CD14-positive monocyte (primary cell): ENCODE data around the gene AGGF1. TPM values are rescaled to one million over a fixed set of nuclear protein-coding genes. Genes with fewer than 3 reads are reported as not detected.

Experiments
- DNase-seq, 3 donors: peaks; one replicate each; pipeline ENCODE4 v3.0.0-alpha.2; 2011 to 2022
- H2AFZ ChIP-seq: 2 replicates; pipeline ENCODE4 v1.6.0; 2012; ENCODE audit warnings: mild to moderate bottlenecking, low read depth, low read length, inconsistent platforms; ENCODE audit not compliant: insufficient read depth, poor library complexity, severe bottlenecking
- H3K27ac ChIP-seq, 2 donors: 1 replicate in 1 of 2; 2 replicates in 1 of 2; pipeline ENCODE4 v1.5.1; 2012 to 2013; ENCODE audit warnings: low read length in 2 of 2, control low read depth in 1 of 2, inconsistent platforms in 1 of 2, low read depth in 1 of 2, mild to moderate bottlenecking in 1 of 2
- H3K27me3 ChIP-seq, 2 donors: one replicate each; pipeline versions ENCODE4 v1.6.0 to v1.6.1; 2011 to 2013; ENCODE audit warnings: low read length in 2 of 2; ENCODE audit not compliant: control insufficient read depth in 2 of 2, insufficient read depth in 2 of 2
- H3K36me3 ChIP-seq, 2 donors: replicated peaks in 1 of 2; 1 replicate in 1 of 2; 2 replicates in 1 of 2; pipeline versions ENCODE4 v1.5.1 to v1.6.1; 2012 to 2013; ENCODE audit warnings: low read length in 2 of 2, control low read depth in 1 of 2, inconsistent platforms in 1 of 2, mild to moderate bottlenecking in 1 of 2; ENCODE audit not compliant: insufficient read depth in 2 of 2, control insufficient read depth in 1 of 2
- H3K4me1 ChIP-seq, 2 donors: 1 replicate in 1 of 2; 2 replicates in 1 of 2; pipeline versions ENCODE4 v1.5.1 to v1.6.1; 2012 to 2013; ENCODE audit warnings: low read length in 2 of 2, control low read depth in 1 of 2, inconsistent platforms in 1 of 2, mild to moderate bottlenecking in 1 of 2, moderate library complexity in 1 of 2; ENCODE audit not compliant: insufficient read depth in 2 of 2, control insufficient read depth in 1 of 2
- H3K4me2 ChIP-seq: replicated peaks from 2 replicates; pipeline ENCODE3; 2012; ENCODE audit warnings: low read length, moderate library complexity, mild to moderate bottlenecking; ENCODE audit not compliant: poor library complexity, severe bottlenecking; ENCODE audit errors: extremely low read depth
- H3K4me3 ChIP-seq, 3 experiments: fragments of 200-600 bp in 1 of 3; sonication (generic) in 1 of 3; replicated peaks in 1 of 3; 1 replicate in 2 of 3; 2 replicates in 1 of 3; pipeline ENCODE4 v1.5.1; 2011 to 2013; ENCODE audit warnings: low read length in 3 of 3, mild to moderate bottlenecking in 3 of 3, control low read depth in 2 of 3, low read depth in 2 of 3, inconsistent platforms in 1 of 3, moderate library complexity in 1 of 3
- H3K79me2 ChIP-seq: 2 replicates; pipeline ENCODE4 v1.6.0; 2012; ENCODE audit warnings: mild to moderate bottlenecking, control low read depth, inconsistent platforms, low read length, moderate library complexity; ENCODE audit not compliant: insufficient read depth
- H3K9ac ChIP-seq: 2 replicates; pipeline ENCODE4 v1.6.0; 2017; ENCODE audit warnings: low read length, mild to moderate bottlenecking; ENCODE audit not compliant: insufficient read depth, poor library complexity, severe bottlenecking
- H3K9me3 ChIP-seq, 2 donors: replicated peaks in 1 of 2; 1 replicate in 1 of 2; 2 replicates in 1 of 2; pipeline versions ENCODE4 v1.5.1 to v1.6.1; 2012 to 2013; ENCODE audit warnings: low read length in 2 of 2, control low read depth in 1 of 2; ENCODE audit not compliant: control insufficient read depth in 1 of 2, insufficient read depth in 1 of 2
- H4K20me1 ChIP-seq: 2 replicates; pipeline ENCODE4 v1.6.0; 2012; ENCODE audit warnings: mild to moderate bottlenecking, low read length, control low read depth, moderate library complexity; ENCODE audit not compliant: insufficient read depth
- H3K27ac Mint-ChIP-seq, 7 donors: one replicate each; pipeline ENCODE4 v1.8.0; 2020; ENCODE audit warnings: mild to moderate bottlenecking in 7 of 7, mixed read lengths in 7 of 7, moderate library complexity in 6 of 7, inconsistent platforms in 2 of 7
- H3K27me3 Mint-ChIP-seq, 3 donors: one replicate each; pipeline ENCODE4 v1.8.0; 2021 to 2022; ENCODE audit warnings: low read depth in 3 of 3, mild to moderate bottlenecking in 3 of 3, mixed read lengths in 3 of 3, moderate library complexity in 3 of 3, inconsistent platforms in 1 of 3
- H3K36me3 Mint-ChIP-seq, 2 donors: one replicate each; pipeline ENCODE4 v1.8.0; 2020; ENCODE audit warnings: mixed read lengths in 2 of 2, inconsistent platforms in 1 of 2, mild to moderate bottlenecking in 1 of 2
- H3K4me1 Mint-ChIP-seq: one replicate; pipeline ENCODE4 v1.8.0; 2020; ENCODE audit warnings: mild to moderate bottlenecking, mixed read lengths
- H3K4me3 Mint-ChIP-seq, 2 donors: one replicate each; pipeline ENCODE4 v1.8.0; 2020; ENCODE audit warnings: mild to moderate bottlenecking in 2 of 2, mixed read lengths in 2 of 2, moderate library complexity in 1 of 2
- H3K9me3 Mint-ChIP-seq, 7 donors: one replicate each; pipeline ENCODE4 v1.8.0; 2020 to 2022; ENCODE audit warnings: mixed read lengths in 7 of 7, mild to moderate bottlenecking in 6 of 7, moderate library complexity in 6 of 7, inconsistent platforms in 2 of 7
- CTCF ChIP-seq: fragments of 200-600 bp; IDR thresholded peaks from one replicate; pipeline ENCODE4 v1.8.0; 2022; ENCODE audit warnings: antibody characterized with exemption, mild to moderate bottlenecking
- WGBS: methylation state at CpG from one replicate; pipeline ENCODE4 v1.1.5; 2013; ENCODE audit warnings: missing lambda C conversion rate; ENCODE audit not compliant: insufficient coverage; 5-methylcytosine and 5-hydroxymethylcytosine counted together
- intact Hi-C, 2 donors: fragments of 100-400 bp; cut with micrococcal nuclease; formaldehyde crosslinking; loops; one replicate each; pipeline versions ENCODE4 v1.15.0 to v1.15.1; 2023
- polyA plus RNA-seq, 3 donors: library from polyadenylated mRNA; depleted of rRNA in 1 of 3; unstranded in 2 of 3; stranded (reverse) in 1 of 3; fragments of 300-500 nt in 2 of 3; fragments of >200 nt in 1 of 3; fragmentation: Illumina TruSeq in 2 of 3; gene quantifications; 1 replicate in 2 of 3; 2 replicates in 1 of 3; pipeline ENCODE4 v1.2.3, GENCODE V29; 2012 to 2021

The AGGF1 gene
- polyA plus RNA-seq, 3 donors = 8.0 to 21.9 (median 13.0) TPM

DNA sequence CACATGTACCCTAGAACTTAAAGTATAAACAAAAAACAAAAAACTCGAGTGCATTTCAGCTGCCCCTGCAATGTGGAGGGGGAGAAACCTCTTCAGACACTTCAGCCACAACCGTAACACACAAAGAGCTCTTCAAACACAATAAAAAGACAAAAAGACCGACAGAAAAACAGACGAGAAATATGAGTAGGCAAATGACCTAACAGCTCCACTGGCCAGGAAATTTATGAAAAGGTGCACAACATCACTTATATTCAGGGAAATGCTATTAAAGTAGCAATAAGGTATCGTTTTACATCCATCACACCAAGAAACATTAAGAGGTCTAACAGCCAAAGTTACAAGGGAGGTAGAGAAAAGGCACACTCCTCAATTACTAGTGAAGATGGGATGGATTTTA, 50.7 kb downstream of the AGGF1 start:
- Histone ChIP-seq H3K27ac (no peak overlapping the region), H3K79me2 (peaks cover 20% of the 10 kb centered on the region), H3K4me2 (no peak overlapping the region), H3K4me1 (peaks cover 5 to 16% of the 10 kb centered on the region in 2 donors), H3K4me3 (no peak overlapping the region), H2AFZ (no peak overlapping the region), H3K9me3 (no peaks in the 10 kb centered on the region), H3K9ac (no peak overlapping the region), H3K36me3 (peaks cover 0 to 9% of the 10 kb centered on the region in 2 donors), H4K20me1 (no peaks in the 10 kb centered on the region), H3K27me3 (no peaks in the 10 kb centered on the region)
- H3K4me3 Mint-ChIP-seq = no peak overlapping the region
- intact Hi-C loops = no loop called here
- H3K27me3 Mint-ChIP-seq = peaks cover 1 to 2% (median 2%) of the 10 kb centered on the region in 3 donors
- peaks cover 16 to 21% of the 10 kb centered on the region in 2 donors for H3K36me3 Mint-ChIP-seq
- H3K27ac Mint-ChIP-seq = no peak overlapping the region
- TF ChIP-seq CTCF = no peak
- no peaks in the 10 kb centered on the region for H3K9me3 Mint-ChIP-seq
- H3K4me1 Mint-ChIP-seq = peaks cover 16% of the 10 kb centered on the region
- WGBS = no CpG with 5 or more reads among the region's 5 CpGs
- DNase-seq = no peak

- no peaks in the 10 kb centered on the region for H3K27me3 ChIP-seq
- H2AFZ ChIP-seq = no peak overlapping the region
- DNase-seq = no peak
- peaks cover 0 to 2% (median 1%) of the 10 kb centered on the region in 3 donors for H3K27me3 Mint-ChIP-seq
- peaks cover 17% of the 10 kb centered on the region for H3K4me1 Mint-ChIP-seq
- peaks cover 12 to 15% of the 10 kb centered on the region in 2 donors for H3K36me3 Mint-ChIP-seq
- no peak overlapping the region for H3K4me3 Mint-ChIP-seq
- no peaks in the 10 kb centered on the region for H3K9me3 Mint-ChIP-seq
- no peak overlapping the region for H3K9ac ChIP-seq
- no peak overlapping the region for H3K4me2 ChIP-seq
- no peak overlapping the region for H3K27ac ChIP-seq
- WGBS = no CpG with 5 or more reads among the region's 1 CpG
- H4K20me1 ChIP-seq = no peaks in the 10 kb centered on the region
- H3K27ac Mint-ChIP-seq = no peak overlapping the region
- intact Hi-C loops = no loop called here
- H3K4me3 ChIP-seq = no peak overlapping the region
- peaks cover 0 to 9% of the 10 kb centered on the region in 2 donors for H3K36me3 ChIP-seq
- peaks cover 21% of the 10 kb centered on the region for H3K79me2 ChIP-seq
- no peak for TF ChIP-seq CTCF
- no peaks in the 10 kb centered on the region for H3K9me3 ChIP-seq
- H3K4me1 ChIP-seq = peaks cover 4 to 22% of the 10 kb centered on the region in 2 donors
Observed at GRCh38 chr5:77082280-77082679, 52.1 kb downstream of the AGGF1 start.
